ENCODE measurements around the gene HACD1.

DNA sequence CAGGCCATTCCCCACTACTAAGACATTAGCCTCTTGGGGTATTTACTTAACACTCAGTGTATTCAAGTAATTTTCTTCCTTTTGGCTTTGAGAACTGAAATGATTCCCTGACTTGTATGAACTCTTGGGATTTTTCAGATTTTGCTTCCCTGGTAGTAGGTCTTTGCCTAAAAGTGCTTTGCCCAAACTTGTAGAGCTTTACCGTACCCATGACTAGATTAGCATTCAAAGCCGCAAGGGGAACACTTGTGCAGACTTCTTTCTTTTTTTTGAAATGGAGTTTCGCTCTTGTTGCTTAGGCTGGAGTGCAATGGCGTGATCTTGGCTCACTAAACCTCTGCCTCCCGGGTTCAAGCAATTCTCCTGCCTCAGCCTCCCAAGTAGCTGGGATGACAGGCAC, 20.7 kb upstream of the HACD1 start:
- no peak for TF ChIP-seq POLR2A (IDR thresholded peaks at IDR 0.05)
- TF ChIP-seq, protein P1, sequence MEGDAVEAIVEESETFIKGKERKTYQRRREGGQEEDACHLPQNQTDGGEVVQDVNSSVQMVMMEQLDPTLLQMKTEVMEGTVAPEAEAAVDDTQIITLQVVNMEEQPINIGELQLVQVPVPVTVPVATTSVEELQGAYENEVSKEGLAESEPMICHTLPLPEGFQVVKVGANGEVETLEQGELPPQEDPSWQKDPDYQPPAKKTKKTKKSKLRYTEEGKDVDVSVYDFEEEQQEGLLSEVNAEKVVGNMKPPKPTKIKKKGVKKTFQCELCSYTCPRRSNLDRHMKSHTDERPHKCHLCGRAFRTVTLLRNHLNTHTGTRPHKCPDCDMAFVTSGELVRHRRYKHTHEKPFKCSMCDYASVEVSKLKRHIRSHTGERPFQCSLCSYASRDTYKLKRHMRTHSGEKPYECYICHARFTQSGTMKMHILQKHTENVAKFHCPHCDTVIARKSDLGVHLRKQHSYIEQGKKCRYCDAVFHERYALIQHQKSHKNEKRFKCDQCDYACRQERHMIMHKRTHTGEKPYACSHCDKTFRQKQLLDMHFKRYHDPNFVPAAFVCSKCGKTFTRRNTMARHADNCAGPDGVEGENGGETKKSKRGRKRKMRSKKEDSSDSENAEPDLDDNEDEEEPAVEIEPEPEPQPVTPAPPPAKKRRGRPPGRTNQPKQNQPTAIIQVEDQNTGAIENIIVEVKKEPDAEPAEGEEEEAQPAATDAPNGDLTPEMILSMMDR (IDR thresholded peaks at IDR 0.05): no peak
- TF ChIP-seq EP300 (IDR thresholded peaks at IDR 0.05): no peak
